Mucosa of descending colon (tissue), 3 donors: ENCODE data around the gene OR7A10. TPM values are rescaled to one million over a fixed set of nuclear protein-coding genes. Genes with fewer than 3 reads are reported as not detected.
"Not testable (repeated sequence)": the region's sequence is repeated elsewhere in the genome, so short reads cannot be mapped to it uniquely, and the experiment has no call there.

Experiments
- ATAC-seq: fragments of 200-7000 bp; cut with Tn5 transposase; one replicate; pipeline ENCODE4 v1.9.1; 2020; ENCODE audit warnings: mild to moderate bottlenecking, moderate library complexity
- DNase-seq, 3 donors: peaks; one replicate each; pipeline ENCODE4 v3.0.0-alpha.2; 2020
- H3K36me3 ChIP-seq: fragments of 200-600 bp; one replicate; pipeline ENCODE4 v1.8.0; 2021; ENCODE audit warnings: low read depth, mild to moderate bottlenecking
- H3K4me1 ChIP-seq: fragments of 200-600 bp; one replicate; pipeline ENCODE4 v1.8.0; 2021; ENCODE audit warnings: low read depth, mild to moderate bottlenecking
- H3K4me3 ChIP-seq: fragments of 200-600 bp; one replicate; pipeline ENCODE4 v1.8.0; 2021; ENCODE audit warnings: mild to moderate bottlenecking
- H3K9me3 ChIP-seq: fragments of 200-600 bp; one replicate; pipeline ENCODE4 v1.8.0; 2021; ENCODE audit warnings: mild to moderate bottlenecking
- CTCF ChIP-seq: fragments of 200-600 bp; IDR thresholded peaks from one replicate; pipeline ENCODE4 v1.8.0; 2022; ENCODE audit warnings: antibody characterized with exemption, mild to moderate bottlenecking
- intact Hi-C, 2 donors: fragments of 100-400 bp; cut with DNase I in 1 of 2; cut with micrococcal nuclease in 1 of 2; formaldehyde crosslinking; loops; one replicate each; pipeline versions ENCODE4 v1.11.0 to v1.11.1; 2022; cut with DNase I, micrococcal nuclease
- total RNA-seq, 3 donors: library from RNA; stranded (reverse); fragmentation: NEBNext Ultra II Directional in 2 of 3; extraction: Animal tissue kit (Norgen Biotek cat#: 25700) in 2 of 3; gene quantifications; one replicate each; pipeline versions ENCODE4 v1.2.1 to v1.2.4, GENCODE V29; 2021 to 2023
- donor health status: DM: no; HTN: no; CAD: no; lungs with moderate emphysema.
- donor health status: DM: no; HTN: no; CAD: no.
- donor health status: DM: no; HTN: yes; CAD: no.

Gene OR7A10
- total RNA-seq, 3 donors from 2014 or later: not detected

GRCh38 chr19:14809272-14810057 is 39.3 kb downstream of the OR7A10 start:
- Histone ChIP-seq H3K4me1 (no peaks in the 10 kb centered on the region), H3K9me3 (no peaks in the 10 kb centered on the region), H3K36me3 (no peaks in the 10 kb centered on the region), H3K4me3 (no peak overlapping the region)
- ATAC-seq (no peak), DNase-seq (no peak)
- intact Hi-C loops: no loop called here
- no peak for TF ChIP-seq CTCF

GRCh38 chr19:14804765-14805164 is 44.0 kb downstream of the OR7A10 start:
- no peak overlapping the region for H3K4me3 ChIP-seq
- H3K4me1 ChIP-seq: no peaks in the 10 kb centered on the region
- no peak for DNase-seq
- no peak for ATAC-seq
- intact Hi-C loops: no loop called here
- no peaks in the 10 kb centered on the region for H3K9me3 ChIP-seq
- no peaks in the 10 kb centered on the region for H3K36me3 ChIP-seq
- no peak for TF ChIP-seq CTCF

GRCh38 chr19:14798760-14799159 is 50.0 kb downstream of the OR7A10 start:
- DNase-seq (no peak), ATAC-seq (no peak)
- Histone ChIP-seq H3K36me3 (no peaks in the 10 kb centered on the region), H3K9me3 (no peaks in the 10 kb centered on the region), H3K4me1 (no peaks in the 10 kb centered on the region), H3K4me3 (no peak overlapping the region)
- TF ChIP-seq CTCF: no peak
- intact Hi-C loops: no loop called here

GRCh38 chr19:14796021-14796420 is 52.7 kb downstream of the OR7A10 start:
- ATAC-seq (no peak), DNase-seq (no peak)
- H3K36me3 ChIP-seq: no peaks in the 10 kb centered on the region
- no peaks in the 10 kb centered on the region for H3K9me3 ChIP-seq
- H3K4me1 ChIP-seq: no peaks in the 10 kb centered on the region
- H3K4me3 ChIP-seq: no peak overlapping the region
- intact Hi-C loops: no loop called here
- TF ChIP-seq CTCF: no peak

- H3K36me3 ChIP-seq: no peaks in the 10 kb centered on the region
- no peak for DNase-seq
- intact Hi-C loops: no loop called here
- no peak for ATAC-seq
- no peak for TF ChIP-seq CTCF
- H3K4me1 ChIP-seq: no peaks in the 10 kb centered on the region
- H3K4me3 ChIP-seq: no peak overlapping the region
- H3K9me3 ChIP-seq: no peaks in the 10 kb centered on the region
Observed at GRCh38 chr19:14795078-14795721, 53.5 kb downstream of the OR7A10 start.

- H3K4me3 ChIP-seq, DNase-seq, H3K36me3 ChIP-seq, H3K9me3 ChIP-seq, ATAC-seq, H3K4me1 ChIP-seq, intact Hi-C loops: not testable (repeated sequence)
Observed at GRCh38 chr19:14792250-14792649, 56.5 kb downstream of the OR7A10 start.
